Mononuclear cell (primary cell): Measurements from ENCODE around the gene CD68. TPM values are rescaled to one million over a fixed set of nuclear protein-coding genes. Genes with fewer than 3 reads are reported as not detected.

Experiments used
- H3K27me3 ChIP-seq: 2 replicates; pipeline ENCODE4 v1.6.0; 2011; ENCODE audit warnings: low read length, control low read depth; ENCODE audit not compliant: insufficient read depth
- H3K4me1 ChIP-seq: 2 replicates; pipeline ENCODE4 v1.5.1; 2011; ENCODE audit warnings: mild to moderate bottlenecking, low read length, control low read depth; ENCODE audit not compliant: insufficient read depth
- H3K4me3 ChIP-seq: 2 replicates; pipeline ENCODE4 v1.5.1; 2011; ENCODE audit warnings: mild to moderate bottlenecking, low read length, moderate library complexity
- H3K9me3 ChIP-seq: 2 replicates; pipeline ENCODE4 v1.5.1; 2011; ENCODE audit warnings: low read depth, mild to moderate bottlenecking, control low read depth, low read length
- total RNA-seq: library from RNA; depleted of rRNA; stranded (reverse); fragments of >200 nt; gene quantifications from one replicate; pipeline ENCODE4 v1.2.3, GENCODE V29; 2012

Gene CD68, protein sequence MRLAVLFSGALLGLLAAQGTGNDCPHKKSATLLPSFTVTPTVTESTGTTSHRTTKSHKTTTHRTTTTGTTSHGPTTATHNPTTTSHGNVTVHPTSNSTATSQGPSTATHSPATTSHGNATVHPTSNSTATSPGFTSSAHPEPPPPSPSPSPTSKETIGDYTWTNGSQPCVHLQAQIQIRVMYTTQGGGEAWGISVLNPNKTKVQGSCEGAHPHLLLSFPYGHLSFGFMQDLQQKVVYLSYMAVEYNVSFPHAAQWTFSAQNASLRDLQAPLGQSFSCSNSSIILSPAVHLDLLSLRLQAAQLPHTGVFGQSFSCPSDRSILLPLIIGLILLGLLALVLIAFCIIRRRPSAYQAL
- total RNA-seq = 147 TPM

DNA sequence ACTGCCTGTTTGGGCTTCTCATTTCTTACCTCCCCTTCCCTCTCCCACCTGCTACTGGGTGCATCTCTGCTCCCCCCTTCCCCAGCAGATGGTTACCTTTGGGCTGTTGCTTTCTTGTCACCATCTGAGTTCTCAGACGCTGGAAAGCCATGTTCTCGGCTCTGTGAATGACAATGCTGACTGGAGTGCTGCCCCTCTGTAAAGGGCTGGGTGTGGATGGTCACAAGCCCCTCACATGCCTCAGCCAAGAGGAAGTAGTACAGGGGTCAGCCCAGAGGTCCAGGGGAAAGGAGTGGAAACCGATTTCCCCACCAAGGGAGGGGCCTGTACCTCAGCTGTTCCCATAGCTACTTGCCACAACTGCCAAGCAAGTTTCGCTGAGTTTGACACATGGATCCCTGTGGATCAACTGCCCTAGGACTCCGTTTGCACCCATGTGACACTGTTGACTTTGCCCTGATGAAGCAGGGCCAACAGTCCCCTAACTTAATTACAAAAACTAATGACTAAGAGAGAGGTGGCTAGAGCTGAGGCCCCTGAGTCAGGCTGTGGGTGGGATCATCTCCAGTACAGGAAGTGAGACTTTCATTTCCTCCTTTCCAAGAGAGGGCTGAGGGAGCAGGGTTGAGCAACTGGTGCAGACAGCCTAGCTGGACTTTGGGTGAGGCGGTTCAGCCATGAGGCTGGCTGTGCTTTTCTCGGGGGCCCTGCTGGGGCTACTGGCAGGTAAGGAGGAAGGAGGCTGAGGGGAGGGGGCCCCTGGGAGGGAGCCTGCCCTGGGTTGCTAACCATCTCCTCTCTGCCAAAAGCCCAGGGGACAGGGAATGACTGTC is at the start of gene CD68:
CD68 (plus strand) TSS at position 638 of the 833 bp plus-strand sequence; CDS start at position 678, 40 bp downstream.
- Histone ChIP-seq H3K9me3 (no peaks in the 10 kb centered on the region), H3K4me1 (peaks cover 94% of the 10 kb centered on the region), H3K27me3 (no peaks in the 10 kb centered on the region), H3K4me3 (peak within 1 kb of the TSS; percentile 49)

DNA sequence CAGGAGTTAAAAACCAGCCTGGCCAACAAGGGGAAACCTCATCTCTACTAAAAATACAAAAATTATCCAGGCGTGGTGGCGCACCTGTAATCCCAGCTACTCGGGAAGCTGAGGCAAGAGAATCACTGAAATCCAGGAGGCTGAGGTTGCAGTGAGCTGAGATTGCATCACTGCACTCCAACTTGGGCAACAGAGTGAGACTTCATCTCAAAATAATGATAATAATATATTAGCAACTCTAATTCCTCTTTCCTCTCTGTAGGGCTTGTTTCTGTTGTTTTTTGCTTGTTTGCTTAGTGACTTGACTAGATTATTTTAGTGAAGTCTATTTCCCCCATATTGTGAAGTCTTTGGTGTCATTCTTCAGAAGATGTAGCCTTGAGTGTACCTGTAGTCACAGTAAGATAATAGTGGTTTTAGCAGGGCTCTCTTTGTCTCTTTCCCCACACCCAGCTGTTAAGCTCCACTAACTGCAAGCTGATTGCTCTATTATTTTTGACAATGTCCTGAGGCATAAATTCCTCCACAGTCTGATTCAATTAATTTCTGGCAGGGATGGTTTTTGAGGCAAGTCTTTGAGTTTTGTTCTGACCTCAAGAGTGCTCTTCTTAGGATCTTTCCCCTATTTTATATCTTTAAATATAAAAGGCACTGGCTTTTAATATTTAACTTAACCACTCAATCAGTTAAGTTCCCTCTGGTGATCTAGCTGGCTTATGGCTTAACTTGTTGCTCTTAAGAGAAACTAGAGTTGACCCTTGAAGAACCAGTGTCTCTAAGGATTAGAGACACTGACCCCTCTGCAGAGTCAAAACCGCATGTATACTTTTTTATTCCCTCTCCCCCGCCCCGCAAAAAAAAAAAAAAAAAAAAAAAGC is 49.2 kb upstream of the CD68 start:
- Histone ChIP-seq H3K4me3 (no peak overlapping the region), H3K4me1 (no peaks in the 10 kb centered on the region), H3K27me3 (no peaks in the 10 kb centered on the region), H3K9me3 (peaks cover 4% of the 10 kb centered on the region)

DNA sequence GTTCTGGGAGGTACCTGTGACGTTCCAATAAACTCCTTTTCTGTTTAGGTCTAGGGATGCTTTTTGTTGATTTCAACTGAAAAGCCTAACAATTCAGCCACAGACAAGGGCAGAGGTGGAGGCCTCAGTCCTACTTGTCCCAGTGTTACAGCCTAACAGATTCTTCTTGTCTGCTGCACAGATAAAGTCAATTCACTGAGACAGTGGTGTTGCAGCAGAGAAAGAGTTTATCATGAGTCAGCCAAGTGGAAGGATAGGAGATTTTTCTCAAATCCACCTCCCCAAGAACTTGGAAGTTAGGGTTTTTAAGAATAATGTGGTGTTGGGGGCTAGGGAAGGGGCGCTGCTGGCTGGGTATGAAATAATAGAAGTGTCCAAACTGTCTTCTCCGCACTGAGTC is 41.4 kb upstream of the CD68 start:
- no peaks in the 10 kb centered on the region for H3K4me1 ChIP-seq

DNA sequence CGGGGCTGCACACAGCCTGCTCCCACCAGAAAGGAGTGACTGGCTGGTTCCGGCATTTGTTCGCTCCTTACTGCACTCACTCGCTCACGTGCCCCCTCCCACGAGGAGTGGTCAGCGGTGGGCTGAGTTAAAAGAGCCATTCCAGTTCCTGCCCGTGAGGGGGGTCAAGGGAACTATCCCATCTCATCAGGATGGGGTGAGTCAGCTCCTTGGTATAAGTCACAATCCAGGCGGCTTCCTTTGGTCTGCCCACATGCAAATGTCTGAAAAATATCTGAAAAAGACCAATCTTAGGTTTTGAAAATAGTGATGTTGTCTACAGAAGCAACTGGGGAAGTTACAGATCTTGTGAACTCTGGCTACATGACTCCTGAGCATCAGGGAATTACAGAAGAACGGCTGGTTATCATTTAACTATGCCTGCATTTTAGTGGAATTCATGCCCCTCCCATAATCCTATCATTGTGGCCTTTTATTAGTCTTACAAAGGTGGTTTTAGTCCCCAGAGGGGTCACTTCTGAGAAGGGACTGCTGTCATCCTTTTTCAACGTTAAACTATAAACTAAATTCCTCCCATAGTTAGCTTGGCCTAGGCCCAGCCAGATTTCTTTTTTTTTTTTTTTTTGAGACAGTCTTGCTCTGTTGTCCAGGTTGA is 40.4 kb upstream of the CD68 start:
- Histone ChIP-seq H3K9me3 (no peaks in the 10 kb centered on the region), H3K27me3 (no peaks in the 10 kb centered on the region), H3K4me3 (no peak overlapping the region), H3K4me1 (no peaks in the 10 kb centered on the region)

More for the DNA sequence above, 41.4 kb upstream of the CD68 start:
- Histone ChIP-seq H3K9me3 (no peaks in the 10 kb centered on the region), H3K4me3 (no peak overlapping the region), H3K27me3 (no peaks in the 10 kb centered on the region)

GRCh38 chr17:7541074-7541621 is 38.3 kb upstream of the CD68 start:
- Histone ChIP-seq H3K4me3 (no peak overlapping the region), H3K4me1 (no peaks in the 10 kb centered on the region), H3K27me3 (no peaks in the 10 kb centered on the region), H3K9me3 (no peaks in the 10 kb centered on the region)

DNA sequence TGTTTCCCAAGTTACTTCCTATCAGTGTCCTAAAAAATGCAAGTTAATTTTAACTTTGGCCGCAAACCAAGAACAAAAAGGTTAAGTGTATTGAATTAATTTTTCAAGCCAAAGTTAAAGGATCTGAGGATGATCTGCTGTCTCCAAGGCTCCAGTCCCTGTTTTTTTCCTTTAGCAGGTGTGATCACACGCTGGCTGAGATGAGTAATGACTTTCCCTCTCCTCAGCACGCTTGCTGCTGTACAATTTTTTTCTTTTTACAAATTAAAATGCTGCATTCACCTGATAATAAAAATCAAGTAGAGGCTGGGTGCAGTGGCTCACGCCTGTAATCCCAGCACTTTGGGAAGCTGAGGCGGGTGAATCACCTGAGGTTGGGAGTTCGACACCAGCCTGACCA is 34.5 kb upstream of the CD68 start:
- H3K27me3 ChIP-seq = no peaks in the 10 kb centered on the region
- peaks cover 18% of the 10 kb centered on the region for H3K4me1 ChIP-seq
- H3K9me3 ChIP-seq = no peaks in the 10 kb centered on the region
- no peak overlapping the region for H3K4me3 ChIP-seq

DNA sequence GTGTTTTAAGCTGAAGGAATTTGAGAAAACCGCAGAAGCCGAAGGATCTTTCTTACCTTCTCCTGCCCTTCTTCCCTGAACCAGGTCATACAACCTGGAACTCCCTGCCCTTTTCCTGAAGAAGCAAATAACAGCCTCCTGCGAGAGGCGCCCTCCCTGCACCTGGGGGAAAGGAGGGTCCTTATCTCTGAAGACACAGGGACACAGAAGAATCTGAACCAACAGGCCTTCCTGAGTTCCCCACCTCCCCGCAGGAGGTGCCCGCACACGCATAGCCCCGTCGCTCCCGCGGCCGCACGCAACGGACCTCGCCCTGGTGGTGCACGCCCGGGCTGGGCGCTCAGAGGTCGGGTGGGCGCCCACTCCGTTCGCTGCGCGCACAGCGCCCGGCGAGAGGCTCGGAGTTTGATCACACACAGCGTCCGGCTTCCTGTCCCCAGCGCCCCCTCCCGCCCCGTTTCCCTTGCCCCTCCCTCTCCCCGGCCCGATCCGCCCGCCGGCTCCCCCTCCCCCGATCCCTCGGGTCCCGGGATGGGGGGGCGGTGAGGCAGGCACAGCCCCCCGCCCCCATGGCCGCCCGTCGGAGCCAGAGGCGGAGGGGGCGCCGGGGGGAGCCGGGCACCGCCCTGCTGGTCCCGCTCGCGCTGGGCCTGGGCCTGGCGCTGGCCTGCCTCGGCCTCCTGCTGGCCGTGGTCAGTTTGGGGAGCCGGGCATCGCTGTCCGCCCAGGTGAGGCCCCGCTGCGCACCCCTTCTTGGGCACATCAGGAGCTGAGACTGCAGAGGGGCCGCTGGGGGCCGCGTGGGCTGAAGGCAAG is 30.6 kb upstream of the CD68 start, which contains the start of gene TNFSF12:
TNFSF12 (plus strand) TSS at position 474 of the 816 bp plus-strand sequence; CDS start at position 570, 96 bp downstream.
- H3K4me1 ChIP-seq = peaks cover 56% of the 10 kb centered on the region
- peak within 1 kb of the TSS; percentile 52 for H3K4me3 ChIP-seq
- no peaks in the 10 kb centered on the region for H3K27me3 ChIP-seq
- H3K9me3 ChIP-seq = no peaks in the 10 kb centered on the region

DNA sequence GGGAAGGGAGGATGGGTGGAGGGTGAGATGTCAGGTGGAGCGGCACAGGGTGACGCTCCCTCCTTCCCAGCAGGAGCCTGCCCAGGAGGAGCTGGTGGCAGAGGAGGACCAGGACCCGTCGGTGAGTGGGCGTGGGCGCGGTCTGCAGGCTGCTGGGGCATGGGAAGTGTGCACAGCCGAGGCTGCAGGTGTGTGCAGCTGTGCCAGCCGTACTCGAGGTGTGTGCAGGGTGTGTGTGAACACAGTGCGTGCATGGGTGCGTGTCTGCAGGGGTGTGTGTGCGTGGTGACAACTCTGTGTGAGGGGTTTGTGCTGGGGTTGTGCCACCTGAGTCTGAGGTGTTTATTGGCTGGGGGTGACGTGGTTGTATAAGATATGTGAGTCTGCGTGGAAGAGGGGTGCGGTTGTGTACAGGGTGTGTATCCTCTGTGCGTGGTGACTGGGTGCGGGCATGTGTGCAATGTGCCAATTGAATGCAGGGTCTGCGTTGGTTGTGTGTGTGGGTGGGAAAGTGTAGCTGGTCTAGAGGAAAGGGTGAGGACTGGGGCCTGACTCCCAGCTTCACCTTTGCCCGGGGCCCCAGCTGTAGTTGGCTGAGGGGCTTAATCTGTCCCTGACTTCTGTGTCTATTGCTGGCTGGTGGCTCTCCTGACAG is 29.9 kb upstream of the CD68 start:
- peak overlapping the region; percentile 52 for H3K4me3 ChIP-seq
- no peaks in the 10 kb centered on the region for H3K27me3 ChIP-seq
- H3K4me1 ChIP-seq = peaks cover 63% of the 10 kb centered on the region
- no peaks in the 10 kb centered on the region for H3K9me3 ChIP-seq

- Histone ChIP-seq H3K4me1 (peaks cover 71% of the 10 kb centered on the region), H3K4me3 (no peak overlapping the region), H3K9me3 (no peaks in the 10 kb centered on the region), H3K27me3 (no peaks in the 10 kb centered on the region)
These were observed 29.1 kb upstream of the CD68 start for GRCh38 chr17:7550344-7550743.

GRCh38 chr17:7551396-7551795 is 28.0 kb upstream of the CD68 start:
- Histone ChIP-seq H3K4me3 (no peak overlapping the region), H3K9me3 (no peaks in the 10 kb centered on the region), H3K27me3 (no peaks in the 10 kb centered on the region), H3K4me1 (peaks cover 75% of the 10 kb centered on the region)

- no peaks in the 10 kb centered on the region for H3K27me3 ChIP-seq
- no peaks in the 10 kb centered on the region for H3K9me3 ChIP-seq
- H3K4me1 ChIP-seq = peaks cover 85% of the 10 kb centered on the region
- no peak overlapping the region for H3K4me3 ChIP-seq
These were observed 26.8 kb upstream of the CD68 start for GRCh38 chr17:7552621-7553051.

GRCh38 chr17:7553356-7553755 is 26.1 kb upstream of the CD68 start:
- H3K4me3 ChIP-seq = no peak overlapping the region
- H3K27me3 ChIP-seq = no peaks in the 10 kb centered on the region
- H3K4me1 ChIP-seq = peaks cover 87% of the 10 kb centered on the region
- H3K9me3 ChIP-seq = no peaks in the 10 kb centered on the region

DNA sequence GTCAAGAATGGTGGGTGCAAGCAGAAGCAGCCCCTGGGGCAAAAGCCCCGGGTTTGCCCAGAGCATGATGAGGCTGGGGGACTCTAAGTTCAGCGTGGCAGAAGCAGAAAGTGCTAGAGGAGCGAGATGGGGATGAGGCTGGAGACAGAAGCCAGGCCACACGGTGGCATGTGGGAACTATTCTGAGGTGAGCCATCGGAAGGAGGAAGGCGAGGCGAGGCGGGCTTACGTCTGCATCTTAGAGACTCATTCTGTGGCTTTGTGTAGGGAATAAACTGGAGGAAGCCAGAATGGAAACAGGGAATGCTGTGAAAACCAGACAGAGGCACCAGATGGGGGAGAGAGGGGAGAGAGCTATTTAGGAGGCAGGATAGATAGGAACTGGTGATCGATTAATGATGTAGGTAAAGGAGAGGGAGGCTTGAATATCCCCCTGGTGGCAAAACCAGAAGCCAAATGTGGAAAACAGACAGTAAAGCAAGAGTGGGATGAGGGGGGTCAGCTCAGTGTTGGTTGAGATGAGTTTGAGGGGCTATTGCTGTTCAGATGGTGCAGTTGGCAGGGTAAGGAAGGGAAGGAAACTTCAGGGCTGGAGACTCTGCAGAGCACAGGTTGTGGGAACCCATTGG is 24.0 kb upstream of the CD68 start:
- no peak overlapping the region for H3K4me3 ChIP-seq
- no peaks in the 10 kb centered on the region for H3K9me3 ChIP-seq
- H3K27me3 ChIP-seq = no peaks in the 10 kb centered on the region
- H3K4me1 ChIP-seq = peaks cover 88% of the 10 kb centered on the region
